VCaP (cell line): ENCODE results near the gene DYNC2H1.

Source experiments
- H3K27ac ChIP-seq: fragments of 450-650 bp; 2 replicates; pipeline ENCODE4 v1.5.1; 2017
- TF ChIP-seq, protein P1 (sequence below): fragments of 450-650 bp; conservative IDR thresholded peaks from 2 replicates; pipeline ENCODE4 v1.5.1; 2017; ENCODE audit warnings: mild to moderate bottlenecking, moderate library complexity

The DYNC2H1 gene

DNA sequence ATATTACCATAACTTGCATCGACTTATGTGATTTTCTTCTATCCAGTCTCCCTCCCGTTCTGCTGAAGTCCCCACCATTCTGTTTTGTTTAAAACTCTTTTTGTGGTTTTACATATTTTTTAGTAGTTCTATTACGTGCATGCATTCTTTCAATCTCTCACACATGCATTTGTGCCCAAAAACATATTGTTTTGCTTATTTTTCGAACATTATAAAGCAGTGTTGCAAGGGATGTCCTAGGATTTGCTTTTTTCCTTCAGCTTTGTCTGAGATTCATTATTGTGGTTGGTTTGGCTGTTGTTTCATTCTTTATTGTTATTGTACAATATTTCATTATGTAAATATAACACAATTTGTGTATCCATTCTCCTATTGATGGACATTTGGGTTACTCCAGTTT, 235.7 kb downstream of the DYNC2H1 start:
- TF ChIP-seq, protein P1, sequence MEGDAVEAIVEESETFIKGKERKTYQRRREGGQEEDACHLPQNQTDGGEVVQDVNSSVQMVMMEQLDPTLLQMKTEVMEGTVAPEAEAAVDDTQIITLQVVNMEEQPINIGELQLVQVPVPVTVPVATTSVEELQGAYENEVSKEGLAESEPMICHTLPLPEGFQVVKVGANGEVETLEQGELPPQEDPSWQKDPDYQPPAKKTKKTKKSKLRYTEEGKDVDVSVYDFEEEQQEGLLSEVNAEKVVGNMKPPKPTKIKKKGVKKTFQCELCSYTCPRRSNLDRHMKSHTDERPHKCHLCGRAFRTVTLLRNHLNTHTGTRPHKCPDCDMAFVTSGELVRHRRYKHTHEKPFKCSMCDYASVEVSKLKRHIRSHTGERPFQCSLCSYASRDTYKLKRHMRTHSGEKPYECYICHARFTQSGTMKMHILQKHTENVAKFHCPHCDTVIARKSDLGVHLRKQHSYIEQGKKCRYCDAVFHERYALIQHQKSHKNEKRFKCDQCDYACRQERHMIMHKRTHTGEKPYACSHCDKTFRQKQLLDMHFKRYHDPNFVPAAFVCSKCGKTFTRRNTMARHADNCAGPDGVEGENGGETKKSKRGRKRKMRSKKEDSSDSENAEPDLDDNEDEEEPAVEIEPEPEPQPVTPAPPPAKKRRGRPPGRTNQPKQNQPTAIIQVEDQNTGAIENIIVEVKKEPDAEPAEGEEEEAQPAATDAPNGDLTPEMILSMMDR = no peak
- H3K27ac ChIP-seq = no peak overlapping the region

DNA sequence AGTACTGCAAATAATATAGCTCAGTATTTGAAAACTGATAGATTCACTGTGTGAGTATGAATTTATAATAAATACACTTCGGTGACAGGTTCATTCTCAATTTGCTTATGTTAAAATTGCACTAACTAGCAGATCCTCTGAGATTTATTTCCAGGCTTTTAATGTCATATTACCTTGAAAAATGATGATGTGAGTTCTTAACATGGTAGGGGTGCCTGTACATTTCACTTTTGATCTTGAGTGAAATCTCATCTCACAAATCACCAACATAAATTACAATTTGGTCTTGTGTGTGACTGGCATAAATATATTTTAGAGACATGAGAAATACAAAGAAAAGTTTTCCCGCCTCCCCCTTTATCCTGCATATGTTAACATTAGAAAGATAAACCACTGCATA, 240.4 kb downstream of the DYNC2H1 start:
- TF ChIP-seq, protein P1 = no peak
- H3K27ac ChIP-seq = no peak overlapping the region

DNA sequence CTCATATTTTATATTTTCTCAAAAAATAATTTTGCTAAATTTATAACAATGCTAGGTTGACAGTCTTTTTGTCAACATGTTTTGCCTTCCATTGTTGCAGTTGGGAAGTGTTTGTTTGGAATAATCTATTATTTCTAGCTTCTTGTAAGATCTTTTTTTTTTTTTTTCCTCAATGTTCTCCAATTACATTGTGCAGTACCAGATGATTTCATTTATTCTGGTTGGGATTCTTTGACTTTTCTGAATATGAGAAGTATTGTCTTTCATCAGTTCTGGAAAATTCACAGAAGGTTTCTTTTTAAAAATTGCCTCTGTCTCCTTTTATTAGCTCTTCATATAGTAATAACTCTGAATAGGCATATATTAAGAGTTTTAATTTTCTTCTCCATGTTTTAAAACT, 245.4 kb downstream of the DYNC2H1 start:
- TF ChIP-seq, protein P1 = no peak
- H3K27ac ChIP-seq = no peak overlapping the region

DNA sequence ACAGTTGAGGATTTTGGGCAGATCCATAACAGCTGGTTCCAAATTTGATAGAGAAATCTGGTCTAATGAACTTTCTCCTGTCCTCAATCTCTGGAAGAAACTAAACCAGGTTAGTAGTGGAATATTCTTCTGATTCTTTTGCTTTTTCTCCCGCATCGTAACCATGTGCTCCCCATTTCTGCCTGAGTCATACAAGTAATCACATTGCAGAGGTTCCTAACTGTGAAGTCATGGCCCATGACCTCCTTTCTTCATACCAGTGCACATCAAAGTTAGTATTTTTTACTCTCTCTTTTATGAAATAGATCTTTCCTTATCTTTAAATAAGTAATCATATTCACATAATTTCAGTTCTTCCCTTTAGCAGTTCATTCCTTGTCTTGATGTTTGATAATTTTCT, 249.0 kb downstream of the DYNC2H1 start:
- TF ChIP-seq, protein P1 = no peak
- no peak overlapping the region for H3K27ac ChIP-seq

DNA sequence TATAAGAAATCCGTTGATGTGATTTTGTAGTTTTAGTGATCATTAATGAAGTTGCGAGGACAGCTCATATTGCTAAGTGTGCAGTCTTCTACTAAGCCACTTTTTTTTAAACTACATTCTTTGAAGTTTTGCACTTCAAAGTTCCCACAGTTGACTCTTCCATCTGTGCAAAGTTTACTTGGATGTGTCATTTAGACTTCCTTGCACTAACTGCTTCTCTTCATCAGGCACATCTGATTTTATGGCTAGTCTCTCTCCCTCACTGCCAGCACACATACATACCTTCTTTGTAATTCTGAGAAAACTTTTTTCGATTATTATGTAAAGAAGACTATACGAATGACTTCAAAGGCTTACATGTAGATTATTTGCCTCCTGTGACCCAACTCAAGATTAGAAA, 250.0 kb downstream of the DYNC2H1 start:
- TF ChIP-seq, protein P1 = no peak
- no peak overlapping the region for H3K27ac ChIP-seq

DNA sequence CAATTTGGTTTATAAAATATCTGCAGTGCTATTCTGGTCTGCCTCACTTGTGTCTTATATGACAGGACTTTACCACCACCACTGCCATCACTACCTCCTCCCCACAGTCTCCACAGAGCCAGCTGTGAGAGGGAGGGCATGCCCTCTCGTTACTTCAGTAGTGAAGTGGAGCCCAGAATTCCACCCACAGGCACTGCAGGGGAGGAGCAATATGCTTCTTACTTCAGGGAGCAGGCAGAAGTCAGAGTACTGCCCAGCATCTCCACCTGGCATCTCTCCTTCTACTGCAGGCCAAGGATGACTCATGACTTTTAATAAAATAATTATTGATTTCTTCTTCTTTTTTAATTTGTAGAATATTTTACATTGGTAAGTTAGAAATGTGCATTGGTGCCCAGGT, 255.5 kb downstream of the DYNC2H1 start:
- TF ChIP-seq, protein P1 = no peak

DNA sequence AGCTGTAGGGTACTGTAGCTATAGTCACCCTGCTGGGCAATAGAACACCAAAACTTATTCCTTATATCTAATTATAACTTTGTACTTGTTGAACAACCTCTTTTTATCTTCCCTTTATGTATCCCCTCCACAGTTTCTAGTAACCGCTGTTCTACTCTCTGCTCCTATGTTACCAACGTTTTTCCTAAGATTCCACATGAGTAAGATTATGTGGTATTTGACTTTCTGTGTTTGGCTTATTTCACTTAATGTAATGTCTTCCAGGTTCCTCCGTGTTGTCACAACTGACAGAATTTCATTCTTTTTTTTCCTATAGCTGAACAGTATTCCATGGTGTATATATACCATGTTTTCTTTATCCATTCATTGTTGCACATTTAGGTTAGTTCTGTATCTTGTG, 258.4 kb downstream of the DYNC2H1 start:
- no peak overlapping the region for H3K27ac ChIP-seq
- TF ChIP-seq, protein P1 = no peak

More for the DNA sequence above, 255.5 kb downstream of the DYNC2H1 start:
- no peak overlapping the region for H3K27ac ChIP-seq

DNA sequence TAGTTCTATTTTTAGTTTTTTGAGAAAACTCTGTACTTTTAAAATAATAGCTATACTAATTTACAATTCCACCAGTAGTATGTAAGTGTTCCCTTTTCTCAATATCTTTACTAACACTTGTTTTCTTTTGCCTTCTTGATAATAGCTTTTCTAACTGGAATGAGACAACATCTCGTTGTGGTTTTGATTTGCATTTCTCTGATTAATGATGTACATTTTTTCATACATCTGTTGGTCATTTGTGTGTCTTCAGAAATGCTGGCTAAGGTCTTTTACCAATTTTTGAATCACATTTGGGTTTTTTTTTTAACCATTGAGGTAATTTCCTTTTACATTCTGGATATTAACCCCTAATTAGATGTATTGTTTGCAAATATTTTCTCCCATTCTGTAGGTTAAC, 258.9 kb downstream of the DYNC2H1 start:
- TF ChIP-seq, protein P1 = no peak
- H3K27ac ChIP-seq = no peak overlapping the region
